Gastroesophageal sphincter (tissue), 4 donors: ENCODE results near the gene EIF2B1. TPM values are rescaled to one million over a fixed set of nuclear protein-coding genes. Genes with fewer than 3 reads are reported as not detected.

ENCODE experiments used
- ATAC-seq: fragments of 150-250 bp; one replicate; pipeline ENCODE4 v1.9.1; 2016; ENCODE audit warnings: mild to moderate bottlenecking, moderate library complexity
- H3K27ac ChIP-seq, 4 donors: fragments of 200-600 bp; sonication (generic) in 3 of 4; 1 replicate in 3 of 4; 2 replicates in 1 of 4; pipeline ENCODE4 v1.5.1; 2016 to 2019
- H3K27me3 ChIP-seq: fragments of 200-600 bp; sonication (generic); one replicate; pipeline ENCODE4 v1.5.1; 2019
- H3K36me3 ChIP-seq, 2 donors: fragments of 200-600 bp; sonication (generic); one replicate each; pipeline ENCODE4 v1.5.1; 2019; ENCODE audit warnings: control low read depth in 1 of 2
- H3K4me1 ChIP-seq, 3 donors: fragments of 200-600 bp; sonication (generic); 1 replicate in 2 of 3; 2 replicates in 1 of 3; pipeline ENCODE4 v1.5.1; 2016 to 2019; ENCODE audit warnings: control low read depth in 2 of 3
- H3K4me3 ChIP-seq, 2 donors: fragments of 200-600 bp; sonication (generic); one replicate each; pipeline ENCODE4 v1.5.1; 2019; ENCODE audit warnings: mild to moderate bottlenecking in 1 of 2, moderate library complexity in 1 of 2
- H3K9me3 ChIP-seq, 3 donors: fragments of 200-600 bp; sonication (generic); one replicate each; pipeline ENCODE4 v1.5.1; 2017 to 2019; ENCODE audit warnings: control low read depth in 2 of 3
- CTCF ChIP-seq, 4 experiments: fragments of 200-600 bp in 2 of 4; fragments of 450-650 bp in 2 of 4; sonication (generic) in 1 of 4; IDR thresholded peaks; one replicate each; pipeline ENCODE4 v1.5.1; 2017 to 2019; ENCODE audit warnings: antibody characterized with exemption in 4 of 4, mild to moderate bottlenecking in 2 of 4, moderate library complexity in 2 of 4
- EP300 ChIP-seq: sonication (generic); formaldehyde crosslinking; IDR thresholded peaks from one replicate; pipeline ENCODE4 v1.6.1; 2017; ENCODE audit warnings: antibody characterized with exemption, mild to moderate bottlenecking
- POLR2A ChIP-seq, 2 donors: fragments of 450-650 bp; IDR thresholded peaks; one replicate each; pipeline ENCODE4 v1.6.1; 2017; ENCODE audit warnings: antibody characterized with exemption in 2 of 2, mild to moderate bottlenecking in 2 of 2, moderate library complexity in 1 of 2
- POLR2AphosphoS5 ChIP-seq: sonication (generic); formaldehyde crosslinking; IDR thresholded peaks from one replicate; pipeline ENCODE4 v1.6.1; 2017; ENCODE audit warnings: antibody characterized with exemption
- WGBS, 2 donors: methylation state at CpG; one replicate each; pipeline ENCODE4 v1.1.5; 2018; ENCODE audit warnings: low coverage in 1 of 2; 5-methylcytosine and 5-hydroxymethylcytosine counted together
- total RNA-seq, 4 donors: library from RNA; depleted of rRNA; stranded (reverse); fragments of >200 nt; gene quantifications; one replicate each; pipeline ENCODE4 v1.1.0, GENCODE V29; 2016

The EIF2B1 gene
- total RNA-seq, 4 donors from 2014 or later: 94.7 to 113 (median 106) TPM

DNA sequence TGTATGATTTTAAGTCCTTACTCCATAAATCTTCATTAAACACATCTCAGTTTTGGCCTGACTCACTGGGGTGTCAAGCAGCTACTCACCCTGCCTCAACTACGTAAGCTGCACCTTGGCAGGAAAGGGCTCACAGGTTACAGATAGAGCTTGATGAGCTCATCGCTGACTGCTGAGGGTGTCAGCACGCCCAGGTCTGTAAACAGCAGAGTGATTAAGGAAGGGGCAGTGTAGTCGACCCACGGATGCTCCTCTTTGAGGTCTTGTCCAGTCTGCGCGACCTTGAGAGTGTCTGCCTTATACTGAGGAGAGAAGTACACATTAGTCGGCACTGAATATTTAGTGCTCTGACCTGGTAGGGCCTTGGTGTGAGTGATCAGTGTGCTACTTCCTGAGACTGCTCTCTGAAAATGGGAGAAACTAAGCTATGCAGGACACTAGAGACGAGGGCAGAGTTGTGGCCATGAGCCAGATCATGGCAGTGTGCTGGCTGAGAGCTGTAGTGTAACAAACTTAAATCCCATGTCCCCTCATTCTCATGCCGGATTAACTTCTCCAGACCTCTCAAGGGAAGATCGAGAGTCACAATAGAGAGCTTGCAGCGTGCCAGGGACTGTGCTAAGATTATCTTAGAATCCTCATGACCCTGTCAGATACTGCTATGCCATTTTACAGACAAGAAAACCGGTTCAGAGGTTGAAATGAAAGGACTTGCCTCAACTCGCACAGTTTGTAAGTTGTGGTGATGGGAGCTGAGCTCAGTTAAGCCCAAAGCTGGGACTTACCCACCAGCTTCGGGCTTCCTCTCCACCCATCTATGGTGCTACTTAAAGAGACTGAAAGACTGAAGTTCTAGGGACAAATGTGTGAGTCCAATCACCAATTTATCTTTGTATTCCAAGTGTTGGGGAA is 11.6 kb downstream of the EIF2B1 start:
- Histone ChIP-seq H3K27me3 (no peaks in the 10 kb centered on the region), H3K4me1 (peaks cover 0 to 6% (median 0%) of the 10 kb centered on the region in 3 donors), H3K4me3 (no peak overlapping the region), H3K36me3 (peaks cover 2 to 100% of the 10 kb centered on the region in 2 donors), H3K27ac (no peak overlapping the region), H3K9me3 (no peaks in the 10 kb centered on the region)
- ATAC-seq: no peak
- 75 to 78% methylated on average over 7 to 10 of the region's 15 CpGs for WGBS, 2 donors
- TF ChIP-seq EP300: no peak
- no peak for TF ChIP-seq POLR2A (IDR thresholded peaks at IDR 0.05)
- no peak for TF ChIP-seq CTCF (IDR thresholded peaks at IDR 0.05)
- TF ChIP-seq POLR2AphosphoS5: no peak

DNA sequence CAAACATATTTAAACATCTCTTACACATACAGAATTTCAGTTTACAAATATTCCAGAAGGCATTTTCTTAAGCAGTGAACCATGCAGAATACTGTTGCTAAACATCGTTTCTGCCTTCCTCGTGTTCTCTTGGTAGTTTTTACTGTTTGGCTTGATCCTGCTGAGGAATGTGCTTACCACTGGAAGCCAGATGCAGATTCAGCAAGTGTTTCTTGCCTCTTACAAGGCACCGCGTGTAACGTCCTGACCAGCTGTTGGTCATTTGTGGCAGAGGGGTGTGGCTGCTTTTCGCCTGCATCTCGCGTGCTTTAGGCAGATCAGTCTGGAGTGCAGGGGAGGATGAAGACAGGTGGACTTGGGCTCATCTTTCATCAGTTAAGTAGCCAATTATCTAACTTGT is 12.4 kb downstream of the EIF2B1 start:
- TF ChIP-seq POLR2AphosphoS5 (no peak), CTCF (IDR thresholded peaks at IDR 0.05) (no peak), POLR2A (IDR thresholded peaks at IDR 0.05) (no peak), EP300 (no peak)
- no peak for ATAC-seq
- Histone ChIP-seq H3K27me3 (no peaks in the 10 kb centered on the region), H3K36me3 (peaks cover 2 to 100% of the 10 kb centered on the region in 2 donors), H3K9me3 (no peaks in the 10 kb centered on the region), H3K4me1 (peaks cover 0 to 6% (median 0%) of the 10 kb centered on the region in 3 donors), H3K4me3 (no peak overlapping the region), H3K27ac (no peak overlapping the region)
- 58 to 65% methylated on average over 6 to 8 of the region's 8 CpGs for WGBS, 2 donors

DNA sequence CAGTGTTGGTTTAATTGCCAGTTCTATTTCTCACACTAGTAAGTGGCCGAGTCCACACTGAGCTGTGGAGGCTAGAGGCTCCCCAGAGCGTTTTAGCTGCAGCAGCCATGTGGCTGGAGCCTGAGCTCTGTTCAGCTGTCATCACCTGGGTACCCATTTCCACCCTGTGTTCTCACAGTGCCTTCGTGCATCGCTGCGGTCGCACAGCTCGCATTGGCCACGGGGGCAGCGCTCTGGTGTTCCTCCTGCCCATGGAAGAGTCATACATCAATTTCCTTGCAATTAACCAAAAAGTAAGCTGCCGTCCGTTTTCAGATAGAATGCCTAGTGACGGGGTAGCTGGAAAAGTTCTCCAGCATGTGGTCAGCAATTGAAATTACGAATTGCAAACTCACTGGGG is 15.9 kb downstream of the EIF2B1 start:
- H3K9me3 ChIP-seq: no peaks in the 10 kb centered on the region
- peaks cover 0 to 6% (median 0%) of the 10 kb centered on the region in 3 donors for H3K4me1 ChIP-seq
- WGBS, 2 donors: 84 to 100% methylated on average over 2 to 7 of the region's 13 CpGs
- no peak for TF ChIP-seq POLR2AphosphoS5
- TF ChIP-seq POLR2A (IDR thresholded peaks at IDR 0.05): no peak
- no peak for TF ChIP-seq CTCF (IDR thresholded peaks at IDR 0.05)
- no peak for TF ChIP-seq EP300
- H3K27me3 ChIP-seq: no peaks in the 10 kb centered on the region
- H3K27ac ChIP-seq: no peak overlapping the region
- H3K36me3 ChIP-seq: peaks cover 0 to 100% of the 10 kb centered on the region in 2 donors
- ATAC-seq: no peak
- no peak overlapping the region for H3K4me3 ChIP-seq

DNA sequence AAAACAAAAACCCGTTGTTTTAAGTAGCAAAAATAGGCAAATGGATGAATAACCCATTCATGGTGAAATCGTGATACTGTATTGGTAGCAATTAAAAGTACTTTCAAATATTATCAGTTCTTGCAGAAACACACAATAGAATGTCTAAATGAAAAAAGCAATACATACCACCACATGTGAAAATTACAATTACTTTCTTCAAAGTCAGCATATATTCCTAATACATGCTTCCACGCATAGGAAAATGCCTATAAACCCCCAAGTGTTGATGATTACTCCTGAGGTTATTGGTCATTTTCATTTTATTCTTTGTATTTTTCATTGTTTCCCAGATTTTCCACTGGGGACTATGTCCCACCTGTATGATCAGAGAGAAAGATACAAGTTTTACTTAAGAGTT is 16.3 kb downstream of the EIF2B1 start:
- H3K27ac ChIP-seq: no peak overlapping the region
- no peak for TF ChIP-seq CTCF (IDR thresholded peaks at IDR 0.05)
- no peak for TF ChIP-seq POLR2AphosphoS5
- TF ChIP-seq POLR2A (IDR thresholded peaks at IDR 0.05): no peak
- no peak for TF ChIP-seq EP300
- H3K9me3 ChIP-seq: no peaks in the 10 kb centered on the region
- no peak for ATAC-seq
- H3K4me3 ChIP-seq: no peak overlapping the region
- 81 to 84% methylated on average over 3 of the region's 3 CpGs for WGBS, 2 donors
- no peaks in the 10 kb centered on the region for H3K27me3 ChIP-seq
- H3K36me3 ChIP-seq: peaks cover 0 to 100% of the 10 kb centered on the region in 2 donors
- peaks cover 0 to 6% (median 0%) of the 10 kb centered on the region in 3 donors for H3K4me1 ChIP-seq

- ATAC-seq: no peak
- no peak for TF ChIP-seq POLR2A (IDR thresholded peaks at IDR 0.05)
- TF ChIP-seq POLR2AphosphoS5: no peak
- TF ChIP-seq CTCF (IDR thresholded peaks at IDR 0.05): no peak
- no peak for TF ChIP-seq EP300
- Histone ChIP-seq H3K9me3 (no peaks in the 10 kb centered on the region), H3K27ac (no peak overlapping the region), H3K27me3 (no peaks in the 10 kb centered on the region), H3K4me3 (no peak overlapping the region), H3K4me1 (peaks cover 0 to 6% (median 0%) of the 10 kb centered on the region in 3 donors), H3K36me3 (peaks cover 0 to 100% of the 10 kb centered on the region in 2 donors)
- WGBS, 2 donors: 67 to 73% methylated on average over 4 of the region's 4 CpGs
These were observed 19.0 kb downstream of the EIF2B1 start for GRCh38 chr12:123614531-123614930.
